K562 (cell line): Measurements from ENCODE around the gene FA2H. TPM values are rescaled to one million over a fixed set of nuclear protein-coding genes. Genes with fewer than 3 reads are reported as not detected.

Experiments
- C11orf30 ChIP-seq: fragments of 450-650 bp; IDR thresholded peaks from 2 replicates; pipeline ENCODE4 v1.6.1; 2016; ENCODE audit warnings: low read depth, mild to moderate bottlenecking
- E2F6 ChIP-seq, 2 experiments: IDR thresholded peaks; 2 replicates each; pipeline ENCODE4 v1.6.1; 2011; ENCODE audit warnings: borderline replicate concordance in 1 of 2, control low read depth in 1 of 2, low read depth in 1 of 2, low read length in 1 of 2, mild to moderate bottlenecking in 1 of 2, mixed read lengths in 1 of 2, moderate library complexity in 1 of 2; ENCODE audit not compliant: insufficient read depth in 1 of 2, insufficient read length in 1 of 2, poor library complexity in 1 of 2, severe bottlenecking in 1 of 2; ENCODE audit errors: extremely low read depth in 1 of 2
- EGR1 ChIP-seq: fragments of 450-650 bp; conservative IDR thresholded peaks from 2 replicates; pipeline ENCODE4 v1.6.1; 2017; ENCODE audit warnings: mild to moderate bottlenecking
- FOXA3 ChIP-seq, 2 experiments: fragments of 450-650 bp in 1 of 2; sonication (generic) in 1 of 2; formaldehyde crosslinking; IDR thresholded peaks in 1 of 2; conservative IDR thresholded peaks in 1 of 2; 2 replicates each; pipeline versions ENCODE4 v1.4.0 to v1.8.0; 2020 to 2022; ENCODE audit warnings: mild to moderate bottlenecking in 2 of 2, missing genetic modification reagents in 1 of 2
- KDM2B ChIP-seq: fragments of 250-450 bp; sonication (Bioruptor Pico); IDR thresholded peaks from 2 replicates; pipeline ENCODE4 v1.8.0; 2021; ENCODE audit warnings: mild to moderate bottlenecking, moderate library complexity
- KLF13 ChIP-seq: fragments of 450-650 bp; IDR thresholded peaks from 2 replicates; pipeline ENCODE4 v1.6.1; 2016; ENCODE audit warnings: missing genetic modification characterization, low read depth, mild to moderate bottlenecking, missing compliant biosample characterization, moderate library complexity, borderline replicate concordance
- MCM2 ChIP-seq: fragments of 450-650 bp; IDR thresholded peaks from 2 replicates; pipeline ENCODE4 v1.6.1; 2017; ENCODE audit warnings: low read depth, mild to moderate bottlenecking
- RBM22 ChIP-seq: fragments of 200-400 bp; formaldehyde crosslinking; IDR thresholded peaks from 2 replicates; pipeline ENCODE4 v1.6.1; 2018; ENCODE audit warnings: low read length, low read depth; ENCODE audit not compliant: poor library complexity, severe bottlenecking
- RBM25 ChIP-seq: fragments of 200-400 bp; formaldehyde crosslinking; IDR thresholded peaks from 2 replicates; pipeline ENCODE4 v1.6.1; 2018; ENCODE audit warnings: low read length, low read depth, moderate library complexity; ENCODE audit not compliant: severe bottlenecking
- RFX7 ChIP-seq: fragments of 250-450 bp; sonication (Bioruptor Pico); IDR thresholded peaks from 2 replicates; pipeline ENCODE4 v1.5.1; 2021; ENCODE audit warnings: mild to moderate bottlenecking
- SIRT6 ChIP-seq: IDR thresholded peaks from one replicate; pipeline ENCODE4 v1.6.1; 2012; ENCODE audit warnings: low read depth, mild to moderate bottlenecking, control low read depth, inconsistent platforms, low read length, moderate library complexity
- YBX1 ChIP-seq: fragments of 450-650 bp; IDR thresholded peaks from 2 replicates; pipeline ENCODE4 v1.7.1; 2016; ENCODE audit warnings: mild to moderate bottlenecking
- ZNF253 ChIP-seq: fragments of 250-450 bp; sonication (Bioruptor Pico); conservative IDR thresholded peaks from 2 replicates; pipeline ENCODE4 v1.6.1; 2021; ENCODE audit warnings: mild to moderate bottlenecking
- ZNF347 ChIP-seq: fragments of 450-650 bp; formaldehyde crosslinking; IDR thresholded peaks from 2 replicates; pipeline ENCODE4 v1.4.0; 2020; ENCODE audit warnings: low read depth, mild to moderate bottlenecking, moderate library complexity
- ZNF408 ChIP-seq: fragments of 250-450 bp; sonication (Bioruptor Pico); IDR thresholded peaks from 2 replicates; pipeline ENCODE4 v1.4.0; 2020; ENCODE audit warnings: low read depth, mild to moderate bottlenecking, moderate library complexity
- polyA plus RNA-seq, 8 experiments: library from polyadenylated mRNA; depleted of rRNA in 4 of 8; stranded (reverse) in 5 of 8; unstranded in 3 of 8; fragments of >200 nt; fragmentation: Nextera tagmentation in 2 of 8; fragmentation: Illumina TruSeq in 1 of 8; extraction: Ambion mirVana in 2 of 8; extraction: Trizol in 1 of 8; gene quantifications; 2 replicates each; pipeline versions ENCODE4 v1.2.1 to v1.2.3, GENCODE V29; 2011 to 2014; ENCODE audit warnings: inconsistent platforms in 1 of 8, missing spikeins in 1 of 8
- total RNA-seq, 7 experiments: library from RNA; depleted of rRNA in 6 of 7; stranded (reverse); fragments of >200 nt in 6 of 7; fragmentation: Illumina TruSeq in 2 of 7; extraction: Trizol in 2 of 7; gene quantifications; 2 replicates each; pipeline versions ENCODE4 v1.2.1 to v1.2.3, GENCODE V29; 2011 to 2021; ENCODE audit warnings: low replicate concordance in 1 of 7
- TF ChIP-seq, protein P1 (sequence below): fragments of 250-450 bp; sonication (Bioruptor Pico); IDR thresholded peaks from 2 replicates; pipeline ENCODE4 v1.4.0; 2020; ENCODE audit warnings: mild to moderate bottlenecking, moderate library complexity
- TF ChIP-seq, protein P2 (sequence below): fragments of 200-800 bp; sonication (Bioruptor generic); IDR thresholded peaks from 2 replicates; pipeline ENCODE4 v1.6.1; 2017; ENCODE audit warnings: missing genetic modification characterization, missing compliant biosample characterization
- TF ChIP-seq, protein P3 (sequence below), 3 experiments: fragments of 200-800 bp in 1 of 3; fragments of 250-450 bp in 1 of 3; fragments of 450-650 bp in 1 of 3; sonication (Bioruptor Pico) in 1 of 3; sonication (Bioruptor generic) in 1 of 3; formaldehyde crosslinking in 1 of 3; IDR thresholded peaks; 2 replicates each; pipeline versions ENCODE4 v1.6.1 to v1.8.0; 2016 to 2022; ENCODE audit warnings: mild to moderate bottlenecking in 2 of 3, missing genetic modification characterization in 2 of 3, missing compliant biosample characterization in 1 of 3, moderate library complexity in 1 of 3

The FA2H gene
- total and polyA plus RNA-seq, 9 of the 15 experiments (the other 6 are each of a cell fraction or from before 2014, with no cell fraction given) = not detected

GRCh38 chr16:74700438-74701225 is 74.0 kb downstream of the FA2H start, which contains the start of gene MLKL (continued):
- TF ChIP-seq, protein P1, sequence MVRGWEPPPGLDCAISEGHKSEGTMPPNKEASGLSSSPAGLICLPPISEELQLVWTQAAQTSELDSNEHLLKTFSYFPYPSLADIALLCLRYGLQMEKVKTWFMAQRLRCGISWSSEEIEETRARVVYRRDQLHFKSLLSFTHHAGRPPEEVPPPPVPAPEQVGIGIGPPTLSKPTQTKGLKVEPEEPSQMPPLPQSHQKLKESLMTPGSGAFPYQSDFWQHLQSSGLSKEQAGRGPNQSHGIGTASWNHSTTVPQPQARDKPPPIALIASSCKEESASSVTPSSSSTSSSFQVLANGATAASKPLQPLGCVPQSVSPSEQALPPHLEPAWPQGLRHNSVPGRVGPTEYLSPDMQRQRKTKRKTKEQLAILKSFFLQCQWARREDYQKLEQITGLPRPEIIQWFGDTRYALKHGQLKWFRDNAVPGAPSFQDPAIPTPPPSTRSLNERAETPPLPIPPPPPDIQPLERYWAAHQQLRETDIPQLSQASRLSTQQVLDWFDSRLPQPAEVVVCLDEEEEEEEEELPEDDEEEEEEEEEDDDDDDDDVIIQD (CRISPR knock-in tag) = no peak
- TF ChIP-seq MCM2 (no peak), RFX7 (CRISPR knock-in tag) (no peak), KLF13 (tag) (no peak), FOXA3 (CRISPR knock-in tag; conservative IDR thresholded peaks at IDR 0.05 in 1 of 2, IDR thresholded peaks at IDR 0.05 in 1 of 2) (peak in 1 of 2 experiments; percentile 63; a peak in 1 of 4 replicates), ZNF253 (no peak), ZNF408 (CRISPR knock-in tag) (no peak), EGR1 (no peak), RBM25 (no peak), YBX1 (no peak), ZNF347 (CRISPR knock-in tag) (no peak), RBM22 (no peak), SIRT6 (no peak), KDM2B (CRISPR knock-in tag) (no peak), C11orf30 (no peak), E2F6 (IDR thresholded peaks at IDR 0.05; ENCODE audit: borderline replicate concordance in 1 of 2, extremely low read depth in 1 of 2, insufficient read depth in 1 of 2, insufficient read length in 1 of 2, low read depth in 1 of 2, low read length in 1 of 2, poor library complexity in 1 of 2, severe bottlenecking in 1 of 2) (peak; percentile 65 to 71)
- TF ChIP-seq, protein P2, sequence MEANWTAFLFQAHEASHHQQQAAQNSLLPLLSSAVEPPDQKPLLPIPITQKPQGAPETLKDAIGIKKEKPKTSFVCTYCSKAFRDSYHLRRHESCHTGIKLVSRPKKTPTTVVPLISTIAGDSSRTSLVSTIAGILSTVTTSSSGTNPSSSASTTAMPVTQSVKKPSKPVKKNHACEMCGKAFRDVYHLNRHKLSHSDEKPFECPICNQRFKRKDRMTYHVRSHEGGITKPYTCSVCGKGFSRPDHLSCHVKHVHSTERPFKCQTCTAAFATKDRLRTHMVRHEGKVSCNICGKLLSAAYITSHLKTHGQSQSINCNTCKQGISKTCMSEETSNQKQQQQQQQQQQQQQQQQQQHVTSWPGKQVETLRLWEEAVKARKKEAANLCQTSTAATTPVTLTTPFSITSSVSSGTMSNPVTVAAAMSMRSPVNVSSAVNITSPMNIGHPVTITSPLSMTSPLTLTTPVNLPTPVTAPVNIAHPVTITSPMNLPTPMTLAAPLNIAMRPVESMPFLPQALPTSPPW (CRISPR knock-in tag) = peak; percentile 62
- TF ChIP-seq, protein P3, sequence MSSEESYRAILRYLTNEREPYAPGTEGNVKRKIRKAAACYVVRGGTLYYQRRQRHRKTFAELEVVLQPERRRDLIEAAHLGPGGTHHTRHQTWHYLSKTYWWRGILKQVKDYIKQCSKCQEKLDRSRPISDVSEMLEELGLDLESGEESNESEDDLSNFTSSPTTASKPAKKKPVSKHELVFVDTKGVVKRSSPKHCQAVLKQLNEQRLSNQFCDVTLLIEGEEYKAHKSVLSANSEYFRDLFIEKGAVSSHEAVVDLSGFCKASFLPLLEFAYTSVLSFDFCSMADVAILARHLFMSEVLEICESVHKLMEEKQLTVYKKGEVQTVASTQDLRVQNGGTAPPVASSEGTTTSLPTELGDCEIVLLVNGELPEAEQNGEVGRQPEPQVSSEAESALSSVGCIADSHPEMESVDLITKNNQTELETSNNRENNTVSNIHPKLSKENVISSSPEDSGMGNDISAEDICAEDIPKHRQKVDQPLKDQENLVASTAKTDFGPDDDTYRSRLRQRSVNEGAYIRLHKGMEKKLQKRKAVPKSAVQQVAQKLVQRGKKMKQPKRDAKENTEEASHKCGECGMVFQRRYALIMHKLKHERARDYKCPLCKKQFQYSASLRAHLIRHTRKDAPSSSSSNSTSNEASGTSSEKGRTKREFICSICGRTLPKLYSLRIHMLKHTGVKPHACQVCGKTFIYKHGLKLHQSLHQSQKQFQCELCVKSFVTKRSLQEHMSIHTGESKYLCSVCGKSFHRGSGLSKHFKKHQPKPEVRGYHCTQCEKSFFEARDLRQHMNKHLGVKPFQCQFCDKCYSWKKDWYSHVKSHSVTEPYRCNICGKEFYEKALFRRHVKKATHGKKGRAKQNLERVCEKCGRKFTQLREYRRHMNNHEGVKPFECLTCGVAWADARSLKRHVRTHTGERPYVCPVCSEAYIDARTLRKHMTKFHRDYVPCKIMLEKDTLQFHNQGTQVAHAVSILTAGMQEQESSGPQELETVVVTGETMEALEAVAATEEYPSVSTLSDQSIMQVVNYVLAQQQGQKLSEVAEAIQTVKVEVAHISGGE (CRISPR knock-in tag; IDR thresholded peaks at IDR 0.05) = peak in 1 of 3 experiments; percentile 76; a peak in 2 of 6 replicates
